Esophagus muscularis mucosa (tissue), 4 donors: Measurements from ENCODE around the gene AZI2. TPM values are rescaled to one million over a fixed set of nuclear protein-coding genes. Genes with fewer than 3 reads are reported as not detected.

Experiments used
- DNase-seq: peaks from one replicate; pipeline ENCODE4 v3.0.0-alpha.2; 2017; ENCODE audit errors: extremely low spot score
- H3K27ac ChIP-seq, 4 donors: fragments of 200-600 bp; sonication (generic); replicated peaks in 1 of 4; 1 replicate in 3 of 4; 2 replicates in 1 of 4; pipeline ENCODE4 v1.5.1; 2016 to 2019; ENCODE audit warnings: mild to moderate bottlenecking in 1 of 4
- H3K27me3 ChIP-seq, 4 donors: fragments of 200-600 bp; sonication (generic); one replicate each; pipeline versions ENCODE4 v1.5.1 to v1.6.0; 2016 to 2019
- H3K36me3 ChIP-seq, 4 donors: fragments of 200-600 bp; sonication (generic); one replicate each; pipeline ENCODE4 v1.5.1; 2016 to 2019
- H3K4me1 ChIP-seq, 4 donors: fragments of 200-600 bp; sonication (generic); one replicate each; pipeline ENCODE4 v1.5.1; 2016 to 2019
- H3K4me3 ChIP-seq, 4 donors: fragments of 200-600 bp; sonication (generic); 1 replicate in 2 of 4; 2 replicates in 2 of 4; pipeline ENCODE4 v1.5.1; 2016 to 2019; ENCODE audit warnings: mild to moderate bottlenecking in 4 of 4, moderate library complexity in 1 of 4
- H3K9me3 ChIP-seq, 4 donors: fragments of 200-600 bp; sonication (generic); 1 replicate in 3 of 4; 2 replicates in 1 of 4; pipeline ENCODE4 v1.5.1; 2016 to 2019
- EP300 ChIP-seq: sonication (generic); formaldehyde crosslinking; IDR thresholded peaks from one replicate; pipeline ENCODE4 v1.6.1; 2017; ENCODE audit warnings: antibody characterized with exemption
- POLR2A ChIP-seq: fragments of 450-650 bp; IDR thresholded peaks from one replicate; pipeline ENCODE4 v1.6.1; 2017; ENCODE audit warnings: antibody characterized with exemption, moderate library complexity, mild to moderate bottlenecking, low read depth
- POLR2AphosphoS5 ChIP-seq, 2 donors: sonication (generic); formaldehyde crosslinking; IDR thresholded peaks; one replicate each; pipeline ENCODE4 v1.6.1; 2017; ENCODE audit warnings: antibody characterized with exemption in 2 of 2
- WGBS: methylation state at CpG from one replicate; pipeline ENCODE4 v1.1.5; 2018; 5-methylcytosine and 5-hydroxymethylcytosine counted together
- intact Hi-C: fragments of 100-400 bp; cut with DNase I; formaldehyde crosslinking; loops from one replicate; pipeline ENCODE4 v1.15.1; 2023
- total RNA-seq, 4 donors: library from RNA; depleted of rRNA; stranded (reverse); fragments of >200 nt; gene quantifications; one replicate each; pipeline versions ENCODE4 v1.1.0 to v1.2.1, GENCODE V29; 2016
- TF ChIP-seq, protein P1 (sequence below), 3 experiments: fragments of 200-600 bp in 2 of 3; fragments of 450-650 bp in 1 of 3; sonication (generic) in 2 of 3; IDR thresholded peaks; one replicate each; pipeline ENCODE4 v1.5.1; 2017 to 2019; ENCODE audit warnings: antibody characterized with exemption in 3 of 3, mild to moderate bottlenecking in 2 of 3, moderate library complexity in 1 of 3

The AZI2 gene
- total RNA-seq, 4 donors from 2014 or later, result 40.0 to 71.9 (median 56.5) TPM

DNA sequence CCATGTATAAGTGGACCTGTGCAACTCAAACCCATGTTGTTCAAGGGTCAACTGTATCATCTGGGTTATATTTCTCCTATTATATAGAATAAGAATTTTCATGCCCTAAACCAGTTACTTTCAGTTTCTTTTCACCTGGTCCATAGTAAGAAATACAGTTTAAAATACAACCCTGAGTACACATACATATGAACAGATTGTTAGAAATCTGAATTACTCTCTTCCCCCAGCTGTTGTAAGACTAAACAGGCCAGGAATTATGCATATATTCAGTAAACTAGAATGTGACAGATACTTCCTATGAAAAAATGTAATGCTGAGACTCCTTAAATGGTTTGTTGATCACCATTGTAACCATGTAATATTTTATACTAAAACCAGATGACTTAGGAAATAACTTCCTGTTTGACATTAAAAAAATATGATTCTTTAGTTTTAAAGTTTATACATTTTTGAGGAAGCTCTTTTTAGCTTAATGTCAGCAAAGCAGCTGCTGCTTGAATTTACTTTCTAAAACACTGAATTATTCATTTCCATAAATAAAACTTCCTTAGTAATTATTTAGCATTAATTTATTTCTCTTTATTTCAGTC, 52.6 kb downstream of the AZI2 start:
- Histone ChIP-seq H3K36me3 (no peaks in the 10 kb centered on the region), H3K4me3 (peak overlapping the region in 2 of 4 donors; percentile 1 to 10), H3K27me3 (no peaks in the 10 kb centered on the region), H3K4me1 (peaks cover 0 to 4% (median 0%) of the 10 kb centered on the region in 4 donors), H3K9me3 (no peaks in the 10 kb centered on the region), H3K27ac (no peak overlapping the region)
- DNase-seq, result no peak
- TF ChIP-seq POLR2AphosphoS5 (IDR thresholded peaks at IDR 0.05) (no peak), POLR2A (no peak), EP300 (no peak)
- TF ChIP-seq, protein P1, sequence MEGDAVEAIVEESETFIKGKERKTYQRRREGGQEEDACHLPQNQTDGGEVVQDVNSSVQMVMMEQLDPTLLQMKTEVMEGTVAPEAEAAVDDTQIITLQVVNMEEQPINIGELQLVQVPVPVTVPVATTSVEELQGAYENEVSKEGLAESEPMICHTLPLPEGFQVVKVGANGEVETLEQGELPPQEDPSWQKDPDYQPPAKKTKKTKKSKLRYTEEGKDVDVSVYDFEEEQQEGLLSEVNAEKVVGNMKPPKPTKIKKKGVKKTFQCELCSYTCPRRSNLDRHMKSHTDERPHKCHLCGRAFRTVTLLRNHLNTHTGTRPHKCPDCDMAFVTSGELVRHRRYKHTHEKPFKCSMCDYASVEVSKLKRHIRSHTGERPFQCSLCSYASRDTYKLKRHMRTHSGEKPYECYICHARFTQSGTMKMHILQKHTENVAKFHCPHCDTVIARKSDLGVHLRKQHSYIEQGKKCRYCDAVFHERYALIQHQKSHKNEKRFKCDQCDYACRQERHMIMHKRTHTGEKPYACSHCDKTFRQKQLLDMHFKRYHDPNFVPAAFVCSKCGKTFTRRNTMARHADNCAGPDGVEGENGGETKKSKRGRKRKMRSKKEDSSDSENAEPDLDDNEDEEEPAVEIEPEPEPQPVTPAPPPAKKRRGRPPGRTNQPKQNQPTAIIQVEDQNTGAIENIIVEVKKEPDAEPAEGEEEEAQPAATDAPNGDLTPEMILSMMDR (IDR thresholded peaks at IDR 0.05), result no peak
- intact Hi-C loops, result no loop called here

DNA sequence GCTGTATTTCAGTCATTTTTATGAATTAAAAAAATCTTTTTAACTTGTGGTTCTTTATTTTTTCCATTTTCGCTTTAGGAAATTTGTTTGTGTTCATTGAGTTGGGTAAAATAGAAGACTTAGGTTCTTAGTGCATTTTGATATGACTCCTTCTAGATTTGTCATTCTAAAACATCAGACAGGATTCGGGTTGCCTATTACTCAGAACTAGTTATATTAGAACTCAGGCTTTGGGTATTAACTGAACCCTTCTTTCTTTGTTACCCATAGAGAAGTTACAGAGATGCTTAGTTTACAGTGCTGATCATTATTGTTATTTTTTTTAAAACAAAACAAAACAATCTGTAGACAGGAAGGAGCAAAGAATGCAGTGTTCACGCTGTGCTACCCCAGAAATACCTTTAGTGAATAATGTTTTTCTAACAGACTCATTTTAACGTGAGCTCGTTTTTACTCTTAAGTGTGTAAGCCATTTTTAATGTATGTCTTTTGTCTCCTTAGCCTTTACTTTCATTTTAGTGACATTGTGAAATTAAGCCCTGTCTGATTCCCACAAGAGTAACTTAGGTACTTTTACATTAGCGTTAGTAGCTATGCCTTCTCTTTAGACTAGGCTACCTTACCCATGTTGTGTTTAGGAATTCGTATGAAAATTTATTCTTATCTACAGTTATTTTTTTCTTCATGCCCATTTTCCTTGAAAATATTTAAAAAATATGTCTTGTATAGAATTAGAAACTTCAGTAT, 53.8 kb downstream of the AZI2 start:
- no peak for DNase-seq
- 91% methylated on average over 7 of the region's 7 CpGs for WGBS
- Histone ChIP-seq H3K4me1 (peaks cover 0 to 4% (median 0%) of the 10 kb centered on the region in 4 donors), H3K27me3 (no peaks in the 10 kb centered on the region), H3K9me3 (no peaks in the 10 kb centered on the region), H3K4me3 (peak overlapping the region in 1 of 4 donors; percentile 5), H3K27ac (no peak overlapping the region), H3K36me3 (peaks cover 0 to 5% (median 0%) of the 10 kb centered on the region in 4 donors)
- TF ChIP-seq, protein P1 (IDR thresholded peaks at IDR 0.05), result no peak
- TF ChIP-seq EP300 (no peak), POLR2AphosphoS5 (IDR thresholded peaks at IDR 0.05) (no peak), POLR2A (no peak)
- intact Hi-C loops, result no loop called here

DNA sequence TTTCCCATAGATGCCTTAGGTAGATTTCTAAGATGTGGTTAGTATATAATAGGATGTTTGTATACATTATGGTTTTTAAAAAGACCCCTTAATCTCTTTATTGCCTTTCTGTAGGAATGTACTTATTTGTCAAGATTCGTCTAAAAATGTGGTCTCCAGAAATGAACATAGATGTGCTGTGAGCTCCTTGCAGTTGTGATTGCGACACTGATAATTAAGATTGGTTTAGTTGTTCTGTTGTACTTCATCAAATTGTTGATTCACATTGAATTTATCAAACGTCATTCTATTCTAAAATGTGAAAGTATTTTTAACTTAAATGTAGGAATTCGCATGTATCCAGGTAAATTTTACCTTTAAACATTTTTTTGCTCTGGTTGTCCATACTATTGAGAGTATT, 56.0 kb downstream of the AZI2 start:
- Histone ChIP-seq H3K36me3 (peaks cover 0 to 5% (median 0%) of the 10 kb centered on the region in 4 donors), H3K4me3 (no peak overlapping the region), H3K4me1 (peaks cover 0 to 4% (median 0%) of the 10 kb centered on the region in 4 donors), H3K27ac (no peak overlapping the region), H3K9me3 (no peaks in the 10 kb centered on the region), H3K27me3 (no peaks in the 10 kb centered on the region)
- intact Hi-C loops, result no loop called here
- no peak for DNase-seq
- 93% methylated on average over 4 of the region's 4 CpGs for WGBS
- TF ChIP-seq POLR2A (no peak), POLR2AphosphoS5 (IDR thresholded peaks at IDR 0.05) (no peak), EP300 (no peak)
- TF ChIP-seq, protein P1 (IDR thresholded peaks at IDR 0.05), result no peak

DNA sequence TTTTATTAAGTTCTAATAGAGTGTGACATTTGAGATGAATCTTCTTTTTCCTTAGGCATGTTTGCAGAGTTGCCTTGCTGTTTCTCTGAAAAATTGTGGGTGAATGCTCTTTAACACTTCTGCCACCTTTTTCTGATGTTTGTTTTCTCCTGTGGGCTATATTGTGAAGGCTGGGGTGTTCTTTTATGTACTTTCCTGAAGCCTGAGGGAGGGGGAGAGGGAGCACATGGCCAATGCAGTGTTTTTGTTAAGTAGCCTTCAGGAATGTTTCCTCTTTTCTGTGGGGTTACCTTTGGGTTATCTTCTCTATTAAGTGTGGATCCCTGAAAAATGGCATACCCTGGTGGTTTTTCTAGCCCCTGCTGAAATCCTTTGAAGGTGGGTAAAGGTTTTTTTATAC, 57.0 kb downstream of the AZI2 start:
- H3K4me3 ChIP-seq, result no peak overlapping the region
- DNase-seq, result no peak
- H3K27ac ChIP-seq, result no peak overlapping the region
- H3K4me1 ChIP-seq, result peaks cover 0 to 4% (median 0%) of the 10 kb centered on the region in 4 donors
- no peaks in the 10 kb centered on the region for H3K9me3 ChIP-seq
- H3K36me3 ChIP-seq, result peaks cover 0 to 5% (median 0%) of the 10 kb centered on the region in 4 donors
- intact Hi-C loops, result no loop called here
- H3K27me3 ChIP-seq, result no peaks in the 10 kb centered on the region
- TF ChIP-seq, protein P1 (IDR thresholded peaks at IDR 0.05), result no peak
- TF ChIP-seq EP300 (no peak), POLR2A (no peak), POLR2AphosphoS5 (IDR thresholded peaks at IDR 0.05) (no peak)
